Stimulated activated naive CD4-positive, alpha-beta T cell (primary cell): ENCODE data around the gene PLEKHN1.

Experiments used
- DNase-seq, 6 experiments: peaks; one replicate each; lab custom pipeline; 2025; lab: John Stamatoyannopoulos, UW

Gene PLEKHN1

GRCh38 chr1:966135-966703 lies at the start of gene PLEKHN1:
PLEKHN1 (plus strand) TSS chr1:966482; CDS start chr1:966532, 50 bp downstream.
- DNase-seq, result no peak

GRCh38 chr1:917076-917459 lies 49.2 kb upstream of the PLEKHN1 start:
- DNase-seq, result no peak

GRCh38 chr1:917466-918091 lies 48.7 kb upstream of the PLEKHN1 start:
- DNase-seq, result no peak

GRCh38 chr1:918353-918752 lies 47.9 kb upstream of the PLEKHN1 start:
- no peak for DNase-seq

GRCh38 chr1:918843-919242 lies 47.4 kb upstream of the PLEKHN1 start:
- no peak for DNase-seq

GRCh38 chr1:919271-919872 lies 46.9 kb upstream of the PLEKHN1 start:
- no peak for DNase-seq

- DNase-seq, result no peak
These were observed 46.3 kb upstream of the PLEKHN1 start for GRCh38 chr1:920010-920409.

- no peak for DNase-seq
These were observed 45.8 kb upstream of the PLEKHN1 start for GRCh38 chr1:920521-920920.

- peak in 2 of 6 experiments; percentile 15 to 31 for DNase-seq
These were observed 45.1 kb upstream of the PLEKHN1 start for GRCh38 chr1:921011-921837.

GRCh38 chr1:923131-923990 lies 42.9 kb upstream of the PLEKHN1 start, which contains the start of gene SAMD11:
SAMD11 (plus strand) TSS chr1:923923; CDS start chr1:924432, 509 bp downstream.
- peak; percentile 25 to 66 (median 42) for DNase-seq

GRCh38 chr1:923991-924655 lies 42.2 kb upstream of the PLEKHN1 start:
- DNase-seq, result no peak

GRCh38 chr1:924656-925560 lies 41.4 kb upstream of the PLEKHN1 start:
- no peak for DNase-seq

- no peak for DNase-seq
These were observed 40.5 kb upstream of the PLEKHN1 start for GRCh38 chr1:925561-926421.

- DNase-seq, result no peak
These were observed 39.0 kb upstream of the PLEKHN1 start for GRCh38 chr1:927234-927633.

- DNase-seq, result no peak
These were observed 38.5 kb upstream of the PLEKHN1 start for GRCh38 chr1:927748-928147.

GRCh38 chr1:928825-929661 lies 37.2 kb upstream of the PLEKHN1 start:
- no peak for DNase-seq

- no peak for DNase-seq
These were observed 36.3 kb upstream of the PLEKHN1 start for GRCh38 chr1:929712-930632.
